ENCODE results near the gene PLA2G4B. TPM values are rescaled to one million over a fixed set of nuclear protein-coding genes. Genes with fewer than 3 reads are reported as not detected.

PLA2G4B gene
- total RNA-seq, 6 experiments from 2014 or later, result 0.31 to 7.3 (median 4.7) TPM

DNA sequence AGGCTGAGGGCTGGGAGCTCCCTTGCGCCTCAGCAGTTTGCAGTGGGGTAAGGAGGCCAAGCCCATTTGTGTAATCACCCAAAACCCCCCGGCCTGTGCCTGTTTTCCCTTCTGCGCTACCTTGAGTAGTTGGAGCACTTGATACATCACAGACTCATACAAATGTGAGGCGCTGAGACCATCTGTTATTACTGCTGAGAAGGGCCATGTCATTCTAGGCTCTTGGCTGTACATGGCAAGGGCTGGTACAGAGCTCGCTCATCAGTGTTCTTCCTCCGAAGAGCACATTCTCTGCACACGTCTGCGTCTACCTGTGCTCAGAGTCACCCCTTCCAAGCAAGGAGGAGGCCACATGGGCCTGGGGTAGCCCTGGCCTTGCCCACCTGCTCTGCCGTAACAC, 9.3 kb downstream of the PLA2G4B start:
- Histone ChIP-seq H3K27ac (no peak overlapping the region), H3K9me3 (no peaks in the 10 kb centered on the region), H3K36me3 (peaks cover 0 to 20% (median 2%) of the 10 kb centered on the region in 4 donors), H3K4me1 (no peaks in the 10 kb centered on the region), H3K4me3 (no peak overlapping the region), H3K27me3 (no peaks in the 10 kb centered on the region)
- intact Hi-C loops (cut with DNase I), result no loop called here
- DNase-seq (no peak), ATAC-seq (no peak)
- WGBS (ENCODE audit: insufficient coverage, low coverage, low lambda C conversion rate, missing lambda C conversion rate), result 100% methylated on average over 3 of the region's 9 CpGs
- TF ChIP-seq, protein P1, sequence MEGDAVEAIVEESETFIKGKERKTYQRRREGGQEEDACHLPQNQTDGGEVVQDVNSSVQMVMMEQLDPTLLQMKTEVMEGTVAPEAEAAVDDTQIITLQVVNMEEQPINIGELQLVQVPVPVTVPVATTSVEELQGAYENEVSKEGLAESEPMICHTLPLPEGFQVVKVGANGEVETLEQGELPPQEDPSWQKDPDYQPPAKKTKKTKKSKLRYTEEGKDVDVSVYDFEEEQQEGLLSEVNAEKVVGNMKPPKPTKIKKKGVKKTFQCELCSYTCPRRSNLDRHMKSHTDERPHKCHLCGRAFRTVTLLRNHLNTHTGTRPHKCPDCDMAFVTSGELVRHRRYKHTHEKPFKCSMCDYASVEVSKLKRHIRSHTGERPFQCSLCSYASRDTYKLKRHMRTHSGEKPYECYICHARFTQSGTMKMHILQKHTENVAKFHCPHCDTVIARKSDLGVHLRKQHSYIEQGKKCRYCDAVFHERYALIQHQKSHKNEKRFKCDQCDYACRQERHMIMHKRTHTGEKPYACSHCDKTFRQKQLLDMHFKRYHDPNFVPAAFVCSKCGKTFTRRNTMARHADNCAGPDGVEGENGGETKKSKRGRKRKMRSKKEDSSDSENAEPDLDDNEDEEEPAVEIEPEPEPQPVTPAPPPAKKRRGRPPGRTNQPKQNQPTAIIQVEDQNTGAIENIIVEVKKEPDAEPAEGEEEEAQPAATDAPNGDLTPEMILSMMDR (IDR thresholded peaks at IDR 0.05), result no peak
- TF ChIP-seq POLR2A (IDR thresholded peaks at IDR 0.05), result no peak

DNA sequence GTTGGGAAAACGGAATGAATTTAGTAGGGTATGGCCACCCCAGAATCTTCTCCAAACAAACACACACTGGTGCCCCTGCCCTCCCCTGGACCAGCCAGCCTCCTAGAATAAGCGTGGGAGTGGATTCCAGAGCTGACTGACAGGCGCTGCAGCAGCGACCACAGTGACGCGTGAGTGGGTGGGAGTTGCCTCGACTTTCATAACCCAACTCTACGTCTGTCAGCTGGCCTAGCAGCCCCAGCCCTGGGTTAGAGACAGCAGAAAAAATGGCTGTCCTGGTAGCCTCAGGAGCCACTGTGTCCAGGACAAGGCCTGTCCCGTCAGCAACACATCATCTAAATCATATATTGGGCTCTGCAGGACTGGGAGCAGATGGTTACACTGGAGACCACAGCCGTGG, 10.0 kb downstream of the PLA2G4B start:
- Histone ChIP-seq H3K27ac (no peak overlapping the region), H3K27me3 (no peaks in the 10 kb centered on the region), H3K4me1 (no peaks in the 10 kb centered on the region), H3K36me3 (peaks cover 0 to 20% (median 2%) of the 10 kb centered on the region in 4 donors), H3K4me3 (no peak overlapping the region), H3K9me3 (no peaks in the 10 kb centered on the region)
- intact Hi-C loops (cut with DNase I), result no loop called here
- WGBS (ENCODE audit: insufficient coverage, low coverage, low lambda C conversion rate, missing lambda C conversion rate), result 80% methylated on average over 1 of the region's 10 CpGs
- no peak for ATAC-seq
- DNase-seq, result no peak
- TF ChIP-seq, protein P1 (IDR thresholded peaks at IDR 0.05), result no peak
- TF ChIP-seq POLR2A (IDR thresholded peaks at IDR 0.05), result no peak

DNA sequence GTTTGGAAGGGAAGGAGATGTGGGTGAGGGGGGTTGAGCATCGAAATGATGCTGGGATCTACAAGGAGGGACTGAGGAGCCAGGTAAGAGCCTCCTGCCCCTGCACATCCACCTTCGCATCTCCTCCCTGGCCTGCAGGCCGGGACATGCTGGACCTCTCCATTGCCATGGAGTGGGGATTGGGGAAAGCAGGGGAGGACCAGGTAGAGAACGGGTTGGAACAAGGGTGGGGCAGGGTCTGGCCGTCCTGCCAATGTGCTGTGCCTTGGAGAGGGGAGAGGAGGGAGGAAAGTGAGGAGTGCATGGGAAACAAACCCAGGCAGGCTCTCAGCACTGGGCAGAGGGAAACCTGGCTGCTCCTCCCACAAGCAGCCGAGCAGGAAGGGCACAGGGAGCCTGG, 10.6 kb downstream of the PLA2G4B start:
- 80% methylated on average over 4 of the region's 6 CpGs for WGBS (ENCODE audit: insufficient coverage, low coverage, low lambda C conversion rate, missing lambda C conversion rate)

GRCh38 chr15:41849861-41850260, 11.2 kb downstream of the PLA2G4B start:
- Histone ChIP-seq H3K36me3 (peaks cover 0 to 20% (median 2%) of the 10 kb centered on the region in 4 donors), H3K27ac (no peak overlapping the region), H3K4me1 (no peaks in the 10 kb centered on the region), H3K27me3 (no peaks in the 10 kb centered on the region), H3K9me3 (no peaks in the 10 kb centered on the region), H3K4me3 (no peak overlapping the region)
- WGBS (ENCODE audit: insufficient coverage, low coverage, low lambda C conversion rate, missing lambda C conversion rate), result 53% methylated on average over 2 of the region's 8 CpGs
- no peak for DNase-seq
- intact Hi-C loops (cut with DNase I), result no loop called here
- TF ChIP-seq POLR2A (IDR thresholded peaks at IDR 0.05), result no peak
- TF ChIP-seq, protein P1 (IDR thresholded peaks at IDR 0.05), result no peak
- ATAC-seq, result no peak

More for the DNA sequence above, 10.6 kb downstream of the PLA2G4B start:
- no peak for TF ChIP-seq POLR2A (IDR thresholded peaks at IDR 0.05)
- TF ChIP-seq, protein P1 (IDR thresholded peaks at IDR 0.05), result no peak
- H3K4me3 ChIP-seq, result no peak overlapping the region
- no peaks in the 10 kb centered on the region for H3K27me3 ChIP-seq
- H3K27ac ChIP-seq, result no peak overlapping the region
- no peak for ATAC-seq
- intact Hi-C loops (cut with DNase I), result no loop called here
- H3K4me1 ChIP-seq, result no peaks in the 10 kb centered on the region
- no peak for DNase-seq
- H3K9me3 ChIP-seq, result no peaks in the 10 kb centered on the region
- peaks cover 0 to 20% (median 2%) of the 10 kb centered on the region in 4 donors for H3K36me3 ChIP-seq
